Muscle layer of colon (tissue), 2 donors: ENCODE data around the gene HYKK.
"Not testable (repeated sequence)": the region's sequence is repeated elsewhere in the genome, so short reads cannot be mapped to it uniquely, and the experiment has no call there.

Experiments used
- H3K27ac ChIP-seq: one replicate; pipeline ENCODE4 v1.7.0; 2013; ENCODE audit warnings: low read depth, mild to moderate bottlenecking, low read length, moderate library complexity
- H3K27me3 ChIP-seq, 2 donors: one replicate each; pipeline ENCODE4 v1.7.0; 2013; ENCODE audit warnings: low read length in 2 of 2, mild to moderate bottlenecking in 2 of 2; ENCODE audit not compliant: insufficient read depth in 2 of 2, control insufficient read depth in 1 of 2
- H3K36me3 ChIP-seq: one replicate; pipeline ENCODE4 v1.7.0; 2013; ENCODE audit warnings: mild to moderate bottlenecking, low read length; ENCODE audit not compliant: insufficient read depth
- H3K4me1 ChIP-seq: one replicate; pipeline ENCODE4 v1.7.0; 2013; ENCODE audit warnings: mild to moderate bottlenecking, low read length; ENCODE audit not compliant: insufficient read depth
- H3K4me3 ChIP-seq, 2 donors: one replicate each; pipeline ENCODE4 v1.7.0; 2013; ENCODE audit warnings: low read length in 2 of 2, low read depth in 1 of 2, mild to moderate bottlenecking in 1 of 2, moderate library complexity in 1 of 2
- H3K9ac ChIP-seq: one replicate; pipeline ENCODE4 v1.7.0; 2013; ENCODE audit warnings: low read length
- H3K9me3 ChIP-seq: one replicate; pipeline ENCODE4 v1.7.0; 2013; ENCODE audit warnings: mild to moderate bottlenecking, low read length
- donor health status: abdominal sarcoma.
- donor health status: Adenocarcinoma of cecum.

Gene HYKK

DNA sequence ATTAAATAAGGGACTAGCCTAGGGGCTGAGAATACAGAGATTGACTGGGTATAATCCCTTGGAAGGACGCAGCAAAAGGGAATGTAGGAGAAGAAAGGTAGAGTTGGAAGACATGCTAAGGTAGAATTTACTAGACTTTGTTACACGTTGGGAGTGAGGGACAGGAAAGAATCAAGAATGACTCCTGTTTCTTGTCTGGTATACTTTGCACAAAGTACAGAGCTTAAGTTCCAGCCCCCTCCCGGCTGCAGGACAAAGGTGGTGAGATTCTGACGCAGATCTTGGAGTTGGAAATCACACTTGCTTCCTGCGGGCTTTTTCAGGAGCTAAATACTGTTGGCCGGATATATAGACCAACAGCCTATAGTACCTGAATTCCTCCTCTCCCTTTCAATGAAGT lies 895 bp downstream of the HYKK start:
- Histone ChIP-seq H3K36me3 (no peaks in the 10 kb centered on the region), H3K27ac (no peak overlapping the region), H3K9me3 (no peaks in the 10 kb centered on the region), H3K4me3 (peak overlapping the region; percentile 74 to 95), H3K27me3 (no peaks in the 10 kb centered on the region), H3K4me1 (no peaks in the 10 kb centered on the region), H3K9ac (no peak overlapping the region)

DNA sequence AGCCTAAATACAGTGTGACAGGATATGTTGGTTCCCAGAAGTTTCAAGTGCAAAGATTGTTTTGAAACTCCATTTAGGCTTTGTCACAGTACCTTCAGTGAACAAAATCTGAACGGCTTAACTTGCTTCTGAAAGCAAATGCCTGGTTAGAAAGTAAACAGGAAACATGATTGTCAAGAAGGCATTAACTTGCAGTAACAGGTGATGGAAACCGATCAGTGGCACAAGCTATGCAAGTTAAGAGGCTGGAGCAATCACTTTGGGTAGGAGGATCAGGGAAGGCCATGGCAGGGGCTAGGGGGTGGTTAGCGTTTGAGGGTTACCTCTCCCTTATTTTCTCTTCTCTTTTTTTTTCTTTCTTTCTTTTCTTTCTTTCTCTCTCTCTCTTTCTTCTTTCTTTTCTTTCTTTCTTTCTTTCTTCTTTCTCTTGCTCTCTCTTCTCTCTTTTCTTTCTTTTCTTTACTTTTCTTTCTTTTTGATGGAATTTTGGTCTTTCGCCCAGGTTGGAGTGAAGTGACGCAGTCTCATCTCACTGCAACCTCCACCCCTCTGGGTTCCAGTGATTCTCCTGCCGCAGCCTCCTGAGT lies 2.4 kb downstream of the HYKK start:
- H3K9ac ChIP-seq: no peak overlapping the region
- H3K36me3 ChIP-seq: no peaks in the 10 kb centered on the region
- no peaks in the 10 kb centered on the region for H3K4me1 ChIP-seq
- no peaks in the 10 kb centered on the region for H3K9me3 ChIP-seq
- no peak overlapping the region for H3K27ac ChIP-seq
- H3K27me3 ChIP-seq: no peaks in the 10 kb centered on the region
- no peak overlapping the region for H3K4me3 ChIP-seq

DNA sequence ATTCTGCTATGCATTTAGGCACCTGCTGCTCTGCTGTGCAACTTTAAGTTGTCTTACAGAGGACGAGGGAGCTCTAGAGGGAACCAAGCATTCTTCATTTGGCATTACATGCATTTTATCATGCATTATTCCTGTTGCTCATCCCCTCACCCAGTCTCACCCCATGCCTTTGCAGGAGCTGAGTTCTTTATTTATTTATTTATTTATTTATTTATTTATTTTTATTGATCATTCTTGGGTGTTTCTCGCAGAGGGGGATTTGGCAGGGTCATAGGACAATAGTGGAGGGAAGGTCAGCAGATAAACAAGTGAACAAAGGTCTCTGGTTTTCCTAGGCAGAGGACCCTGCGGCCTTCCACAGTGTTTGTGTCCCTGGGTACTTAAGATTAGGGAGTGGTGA lies 12.7 kb downstream of the HYKK start:
- H3K27ac ChIP-seq, H3K36me3 ChIP-seq, H3K27me3 ChIP-seq, H3K9ac ChIP-seq, H3K9me3 ChIP-seq, H3K4me3 ChIP-seq, H3K4me1 ChIP-seq: not testable (repeated sequence)

DNA sequence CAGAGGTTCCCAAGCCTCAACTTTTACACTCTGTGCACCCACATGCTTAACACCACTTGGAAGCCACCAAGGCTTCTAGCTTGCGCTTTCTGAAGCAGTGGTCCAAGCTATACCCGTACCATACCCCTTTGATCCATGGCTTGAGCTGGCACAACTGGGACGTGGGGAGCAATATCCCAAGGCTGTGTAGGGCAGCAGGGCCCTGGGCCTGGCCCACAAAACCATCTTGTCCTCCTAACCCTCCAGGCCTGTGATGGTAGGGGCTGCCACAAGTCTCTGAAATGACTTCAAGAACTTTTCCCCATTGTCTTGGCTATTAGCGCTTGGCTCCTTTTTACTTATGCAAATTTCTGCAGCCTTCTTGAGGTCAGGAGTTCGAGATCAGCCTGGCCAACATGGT lies 16.9 kb downstream of the HYKK start:
- Histone ChIP-seq H3K4me1 (no peaks in the 10 kb centered on the region), H3K9me3 (no peaks in the 10 kb centered on the region), H3K36me3 (no peaks in the 10 kb centered on the region), H3K27me3 (no peaks in the 10 kb centered on the region), H3K9ac (no peak overlapping the region), H3K27ac (no peak overlapping the region), H3K4me3 (no peak overlapping the region)

DNA sequence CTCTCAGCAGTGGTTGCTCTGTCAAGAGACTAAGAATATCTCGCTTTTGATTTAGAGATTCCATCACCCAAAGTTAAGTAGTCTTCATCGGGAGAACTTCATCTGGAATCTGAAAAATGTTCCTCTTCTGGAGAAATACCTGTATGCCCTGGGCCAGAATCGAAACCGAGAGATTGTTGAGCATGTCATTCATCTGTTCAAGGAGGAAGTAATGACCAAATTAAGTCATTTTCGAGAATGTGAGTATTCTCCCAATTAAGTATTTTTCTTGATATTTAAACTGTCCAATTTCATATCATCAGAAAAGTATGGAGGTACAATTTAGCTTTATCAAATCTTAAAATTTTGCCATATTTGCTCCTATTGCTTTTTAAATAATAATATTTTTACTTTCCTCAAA lies 19.9 kb downstream of the HYKK start:
- Histone ChIP-seq H3K36me3 (no peaks in the 10 kb centered on the region), H3K9me3 (no peaks in the 10 kb centered on the region), H3K27ac (no peak overlapping the region)

DNA sequence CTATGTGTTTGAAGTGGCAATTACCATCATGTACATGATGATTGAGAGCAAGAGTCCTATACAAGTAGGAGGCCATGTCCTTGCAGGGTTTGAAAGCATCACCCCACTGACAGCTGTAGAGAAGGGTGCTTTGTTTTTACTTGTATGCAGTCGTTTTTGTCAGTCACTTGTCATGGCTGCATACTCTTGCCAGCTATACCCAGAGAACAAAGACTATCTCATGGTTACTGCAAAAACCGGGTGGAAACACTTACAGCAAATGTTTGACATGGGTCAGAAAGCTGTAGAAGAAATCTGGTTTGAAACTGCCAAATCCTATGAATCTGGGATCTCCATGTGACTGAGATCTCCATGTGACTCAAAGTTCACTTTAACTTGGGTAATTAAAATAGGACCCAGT lies 26.0 kb downstream of the HYKK start:
- Histone ChIP-seq H3K4me3 (no peak overlapping the region), H3K27ac (no peak overlapping the region), H3K27me3 (no peaks in the 10 kb centered on the region), H3K9ac (no peak overlapping the region), H3K4me1 (no peaks in the 10 kb centered on the region), H3K9me3 (no peaks in the 10 kb centered on the region), H3K36me3 (no peaks in the 10 kb centered on the region)

More for the DNA sequence above, 19.9 kb downstream of the HYKK start:
- Histone ChIP-seq H3K4me3 (no peak overlapping the region), H3K4me1 (no peaks in the 10 kb centered on the region), H3K9ac (no peak overlapping the region), H3K27me3 (no peaks in the 10 kb centered on the region)

DNA sequence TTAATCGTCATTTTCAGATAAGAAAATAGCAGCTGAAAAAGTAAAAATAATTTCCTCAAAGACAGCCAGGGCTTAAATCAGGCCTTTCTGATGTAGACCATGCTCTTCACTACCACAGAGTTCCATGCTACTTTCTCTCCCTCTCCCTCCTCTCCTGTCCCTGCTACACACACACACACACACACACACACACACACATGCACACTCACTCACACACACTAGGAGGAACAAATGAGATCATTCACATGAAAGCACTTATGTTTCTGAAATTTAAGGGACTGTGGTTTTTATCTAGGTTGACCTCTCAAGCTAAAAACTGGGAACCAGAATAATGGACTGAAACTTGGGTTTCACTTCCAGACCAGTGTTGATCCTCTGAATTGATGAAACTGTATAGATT lies 28.8 kb downstream of the HYKK start:
- no peaks in the 10 kb centered on the region for H3K27me3 ChIP-seq
- H3K4me1 ChIP-seq: peaks cover 4% of the 10 kb centered on the region
- no peak overlapping the region for H3K9ac ChIP-seq
- no peaks in the 10 kb centered on the region for H3K9me3 ChIP-seq
- H3K27ac ChIP-seq: no peak overlapping the region
- no peak overlapping the region for H3K4me3 ChIP-seq
- H3K36me3 ChIP-seq: no peaks in the 10 kb centered on the region

DNA sequence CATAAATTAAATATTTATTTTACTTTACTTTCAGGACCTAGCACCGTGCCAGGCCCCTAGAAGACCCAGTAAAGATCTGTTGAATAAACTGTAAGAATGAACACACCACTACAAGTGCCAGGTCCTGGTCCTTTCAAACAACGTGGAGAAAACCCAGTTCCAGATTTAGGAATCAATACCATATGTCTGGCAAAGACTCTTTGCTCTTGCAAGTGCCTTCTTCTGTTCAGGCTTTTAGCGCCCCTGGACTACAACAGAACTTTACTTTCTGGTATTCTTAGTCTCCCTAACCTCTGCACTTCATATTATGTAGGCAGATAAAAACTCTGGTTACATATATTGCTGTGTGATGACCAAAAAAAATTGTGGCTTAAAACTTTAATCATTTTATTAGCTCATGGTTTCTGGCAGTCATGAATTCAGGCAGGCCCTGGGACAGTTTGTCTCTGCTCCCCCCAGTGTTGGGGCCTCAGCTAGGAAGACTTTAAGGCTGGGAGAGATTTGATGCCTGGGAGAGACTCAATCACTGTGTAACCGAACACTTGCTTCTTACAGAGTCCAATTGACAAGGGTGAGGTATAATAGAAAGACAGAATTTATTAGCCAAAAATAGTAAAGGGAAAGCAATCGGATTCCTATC lies 30.0 kb downstream of the HYKK start:
- H3K9ac ChIP-seq: no peak overlapping the region
- H3K4me3 ChIP-seq: no peak overlapping the region
- H3K27me3 ChIP-seq: no peaks in the 10 kb centered on the region
- peaks cover 3% of the 10 kb centered on the region for H3K36me3 ChIP-seq
- no peak overlapping the region for H3K27ac ChIP-seq
- no peaks in the 10 kb centered on the region for H3K9me3 ChIP-seq
- H3K4me1 ChIP-seq: peaks cover 13% of the 10 kb centered on the region

DNA sequence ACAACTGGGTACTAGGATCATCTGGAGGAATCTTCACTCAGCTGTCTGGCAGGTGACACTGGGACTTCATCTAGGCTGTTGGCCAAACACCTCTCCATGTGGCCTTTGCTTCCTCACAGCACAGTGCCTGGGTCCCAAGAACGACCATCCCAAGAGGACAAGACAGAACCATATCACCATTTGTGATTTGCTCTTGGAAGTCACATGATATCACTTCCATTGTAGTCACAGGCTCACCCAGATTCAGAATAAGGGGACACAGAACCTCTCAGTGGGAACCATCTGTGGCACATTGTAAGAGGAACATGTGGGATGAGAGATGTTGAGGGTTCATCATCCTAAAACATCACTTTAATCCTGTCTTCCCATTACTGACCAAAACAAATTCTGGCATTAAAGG lies 31.0 kb downstream of the HYKK start:
- no peaks in the 10 kb centered on the region for H3K9me3 ChIP-seq
- H3K4me1 ChIP-seq: peaks cover 17% of the 10 kb centered on the region
- no peaks in the 10 kb centered on the region for H3K27me3 ChIP-seq
- H3K27ac ChIP-seq: no peak overlapping the region
- no peak overlapping the region for H3K4me3 ChIP-seq
- H3K36me3 ChIP-seq: peaks cover 12% of the 10 kb centered on the region
- no peak overlapping the region for H3K9ac ChIP-seq

DNA sequence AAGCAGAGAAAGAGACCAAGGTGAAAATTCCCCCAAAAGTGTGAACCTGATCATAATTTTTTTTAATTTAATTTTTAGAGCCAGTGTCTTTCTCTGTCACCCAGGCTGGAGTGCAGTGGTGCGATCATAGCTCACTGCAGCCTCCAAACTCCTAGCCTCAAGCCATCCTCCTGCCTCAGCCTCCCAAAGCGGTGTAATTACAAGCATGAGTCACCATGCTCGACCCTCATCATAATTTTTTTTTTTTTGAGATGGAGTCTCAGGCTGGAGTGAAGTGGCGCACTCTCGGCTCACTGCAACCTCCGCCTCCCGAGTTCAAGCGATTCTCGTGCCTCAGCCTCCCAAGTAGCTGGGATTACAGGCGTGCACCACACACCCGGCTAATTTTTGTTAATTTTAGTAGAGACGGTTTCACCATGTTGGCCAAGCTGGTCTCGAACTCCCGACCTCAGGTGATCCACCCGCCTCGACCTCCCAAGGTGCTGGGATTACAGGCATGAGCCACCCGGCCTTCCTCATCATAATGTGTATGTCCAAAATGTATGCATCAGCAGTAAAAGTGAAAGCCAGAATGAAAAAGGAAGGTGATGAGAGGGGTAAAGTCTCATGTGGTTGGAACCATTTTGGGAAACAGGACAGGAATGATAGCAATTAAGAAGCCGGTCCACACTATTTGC lies 32.2 kb downstream of the HYKK start:
- not testable (repeated sequence) for H3K9me3 ChIP-seq, H3K27me3 ChIP-seq
- peak overlapping the region; percentile 54 to 92 for H3K4me3 ChIP-seq
- peak overlapping the region; percentile 97 for H3K9ac ChIP-seq
- peaks cover 14% of the 10 kb centered on the region for H3K36me3 ChIP-seq
- peaks cover 17% of the 10 kb centered on the region for H3K4me1 ChIP-seq
- H3K27ac ChIP-seq: peak overlapping the region; percentile 99

DNA sequence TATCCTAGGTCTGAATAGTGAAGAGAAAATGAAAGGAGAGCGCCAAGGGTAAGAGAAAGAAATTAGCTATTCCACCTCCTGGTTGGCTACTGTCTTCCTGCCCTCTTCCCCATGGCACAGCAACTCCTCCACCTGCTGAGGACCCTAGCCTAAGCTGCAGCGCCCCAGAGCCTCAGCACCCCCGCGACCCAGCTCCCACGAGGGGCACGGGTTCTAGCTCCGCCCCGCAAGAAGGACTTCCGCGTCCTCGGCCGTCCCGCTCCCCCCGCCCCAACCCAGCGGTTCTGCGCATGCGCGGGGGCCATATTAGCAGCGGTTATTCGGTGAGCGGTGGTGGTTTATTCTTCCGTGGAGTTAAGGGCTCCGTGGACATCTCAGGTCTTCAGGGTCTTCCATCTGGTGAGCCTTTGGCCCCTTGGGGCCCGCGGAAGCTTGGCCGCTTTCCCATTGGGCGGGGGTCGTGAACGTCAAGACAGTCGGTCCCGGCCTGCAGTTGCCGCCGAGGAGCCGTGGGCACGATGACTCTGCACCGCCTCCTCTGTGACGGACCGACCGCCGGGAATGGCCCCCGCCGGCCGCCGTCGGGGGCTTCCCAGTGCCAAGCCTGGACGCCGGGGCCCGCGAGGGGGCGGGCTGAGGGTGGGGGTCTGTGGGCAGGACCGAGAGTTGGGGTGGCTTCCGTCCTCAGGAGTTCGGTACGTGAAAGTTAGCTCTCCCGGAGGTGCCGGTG lies 32.9 kb downstream of the HYKK start, which contains the start of gene PSMA4:
Gene PSMA4 (plus strand): TSS at position 304 of the 730 bp plus-strand sequence. CDS start 1,484 bp downstream, outside the sequence.
- Histone ChIP-seq H3K9me3 (no peaks in the 10 kb centered on the region), H3K4me1 (peaks cover 17% of the 10 kb centered on the region), H3K27me3 (no peaks in the 10 kb centered on the region), H3K27ac (peak within 1 kb of the TSS; percentile 99), H3K9ac (peak within 1 kb of the TSS; percentile 97), H3K36me3 (peaks cover 20% of the 10 kb centered on the region), H3K4me3 (peak within 1 kb of the TSS; percentile 54 to 92)
